Skeletal muscle cell (primary cell): ENCODE results near the gene TAMALIN.
"Not testable (repeated sequence)": the region's sequence is repeated elsewhere in the genome, so short reads cannot be mapped to it uniquely, and the experiment has no call there.

Experiments
- DNase-seq: peaks from one replicate; pipeline ENCODE4 v3.0.0-alpha.2; 2010; ENCODE audit warnings: low read depth
- H3K4me3 ChIP-seq: 2 replicates; pipeline ENCODE4 v1.5.1; 2011; ENCODE audit warnings: low read depth, mild to moderate bottlenecking, control low read depth, low read length, moderate library complexity

Gene TAMALIN

GRCh38 chr12:52006726-52007157 is at the start of gene TAMALIN:
TSS of gene TAMALIN (plus strand) at chr12:52006946. CDS start at chr12:52007020, 74 bp downstream.
- H3K4me3 ChIP-seq = peak within 1 kb of the TSS; percentile 63
- no peak for DNase-seq

- no peak overlapping the region for H3K4me3 ChIP-seq
- no peak for DNase-seq
Measured at GRCh38 chr12:51958542-51958941, 48.2 kb upstream of the TAMALIN start.

- H3K4me3 ChIP-seq = no peak overlapping the region
- no peak for DNase-seq
Measured at GRCh38 chr12:51959211-51959610, 47.5 kb upstream of the TAMALIN start.

GRCh38 chr12:51959921-51960320 is 46.8 kb upstream of the TAMALIN start:
- DNase-seq = no peak

GRCh38 chr12:51960488-51960887 is 46.3 kb upstream of the TAMALIN start:
- H3K4me3 ChIP-seq = no peak overlapping the region
- DNase-seq = no peak

More at GRCh38 chr12:51959921-51960320, 46.8 kb upstream of the TAMALIN start:
- H3K4me3 ChIP-seq = no peak overlapping the region

GRCh38 chr12:51960890-51961289 is 45.9 kb upstream of the TAMALIN start:
- no peak overlapping the region for H3K4me3 ChIP-seq
- no peak for DNase-seq

GRCh38 chr12:51961834-51962233 is 44.9 kb upstream of the TAMALIN start:
- no peak overlapping the region for H3K4me3 ChIP-seq
- DNase-seq = no peak

- no peak overlapping the region for H3K4me3 ChIP-seq
- no peak for DNase-seq
Measured at GRCh38 chr12:51962737-51963136, 44.0 kb upstream of the TAMALIN start.

- no peak for DNase-seq
Measured at GRCh38 chr12:51963477-51963876, 43.3 kb upstream of the TAMALIN start.

GRCh38 chr12:51969643-51970042 is 37.1 kb upstream of the TAMALIN start:
- H3K4me3 ChIP-seq = no peak overlapping the region
- DNase-seq = no peak

More at GRCh38 chr12:51963477-51963876, 43.3 kb upstream of the TAMALIN start:
- no peak overlapping the region for H3K4me3 ChIP-seq

- no peak for DNase-seq
- H3K4me3 ChIP-seq = no peak overlapping the region
Measured at GRCh38 chr12:51970904-51971646, 35.7 kb upstream of the TAMALIN start.

- no peak for DNase-seq
- no peak overlapping the region for H3K4me3 ChIP-seq
Measured at GRCh38 chr12:51971679-51972421, 34.9 kb upstream of the TAMALIN start.

GRCh38 chr12:51972422-51972812 is 34.3 kb upstream of the TAMALIN start:
- DNase-seq = no peak
- no peak overlapping the region for H3K4me3 ChIP-seq

- no peak overlapping the region for H3K4me3 ChIP-seq
- no peak for DNase-seq
Measured at GRCh38 chr12:51972849-51973273, 33.9 kb upstream of the TAMALIN start.

GRCh38 chr12:51973560-51973959 is 33.2 kb upstream of the TAMALIN start:
- no peak overlapping the region for H3K4me3 ChIP-seq
- no peak for DNase-seq

GRCh38 chr12:51974646-51975045 is 32.1 kb upstream of the TAMALIN start:
- no peak for DNase-seq
- H3K4me3 ChIP-seq = no peak overlapping the region

GRCh38 chr12:51975196-51975595 is 31.6 kb upstream of the TAMALIN start:
- H3K4me3 ChIP-seq = no peak overlapping the region
- DNase-seq = no peak

GRCh38 chr12:51976376-51977160 is 30.2 kb upstream of the TAMALIN start:
- no peak overlapping the region for H3K4me3 ChIP-seq
- peak; percentile 49 for DNase-seq

GRCh38 chr12:51977320-51977753 is 29.4 kb upstream of the TAMALIN start:
- no peak overlapping the region for H3K4me3 ChIP-seq
- no peak for DNase-seq

GRCh38 chr12:51979306-51979705 is 27.4 kb upstream of the TAMALIN start:
- not testable (repeated sequence) for H3K4me3 ChIP-seq, DNase-seq
